ENCODE results near the gene NBPF15. TPM values are rescaled to one million over a fixed set of nuclear protein-coding genes. Genes with fewer than 3 reads are reported as not detected.
"Not testable (repeated sequence)": the region's sequence is repeated elsewhere in the genome, so short reads cannot be mapped to it uniquely, and the experiment has no call there.

The NBPF15 gene, protein sequence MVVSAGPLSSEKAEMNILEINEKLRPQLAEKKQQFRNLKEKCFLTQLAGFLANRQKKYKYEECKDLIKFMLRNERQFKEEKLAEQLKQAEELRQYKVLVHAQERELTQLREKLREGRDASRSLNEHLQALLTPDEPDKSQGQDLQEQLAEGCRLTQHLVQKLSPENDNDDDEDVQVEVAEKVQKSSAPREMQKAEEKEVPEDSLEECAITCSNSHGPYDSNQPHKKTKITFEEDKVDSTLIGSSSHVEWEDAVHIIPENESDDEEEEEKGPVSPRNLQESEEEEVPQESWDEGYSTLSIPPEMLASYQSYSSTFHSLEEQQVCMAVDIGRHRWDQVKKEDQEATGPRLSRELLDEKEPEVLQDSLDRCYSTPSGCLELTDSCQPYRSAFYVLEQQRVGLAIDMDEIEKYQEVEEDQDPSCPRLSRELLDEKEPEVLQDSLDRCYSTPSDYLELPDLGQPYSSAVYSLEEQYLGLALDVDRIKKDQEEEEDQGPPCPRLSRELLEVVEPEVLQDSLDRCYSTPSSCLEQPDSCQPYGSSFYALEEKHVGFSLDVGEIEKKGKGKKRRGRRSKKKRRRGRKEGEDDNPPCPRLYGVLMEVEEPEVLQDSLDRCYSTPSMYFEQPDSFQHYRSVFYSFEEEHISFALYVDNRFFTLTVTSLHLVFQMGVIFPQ
- total RNA-seq = 7.3 TPM
- long read RNA-seq, partial matches to known transcripts = 0 of 4 reads
- long read RNA-seq, other reads (novel, unspliced or antisense) = 4 of 4 reads

DNA sequence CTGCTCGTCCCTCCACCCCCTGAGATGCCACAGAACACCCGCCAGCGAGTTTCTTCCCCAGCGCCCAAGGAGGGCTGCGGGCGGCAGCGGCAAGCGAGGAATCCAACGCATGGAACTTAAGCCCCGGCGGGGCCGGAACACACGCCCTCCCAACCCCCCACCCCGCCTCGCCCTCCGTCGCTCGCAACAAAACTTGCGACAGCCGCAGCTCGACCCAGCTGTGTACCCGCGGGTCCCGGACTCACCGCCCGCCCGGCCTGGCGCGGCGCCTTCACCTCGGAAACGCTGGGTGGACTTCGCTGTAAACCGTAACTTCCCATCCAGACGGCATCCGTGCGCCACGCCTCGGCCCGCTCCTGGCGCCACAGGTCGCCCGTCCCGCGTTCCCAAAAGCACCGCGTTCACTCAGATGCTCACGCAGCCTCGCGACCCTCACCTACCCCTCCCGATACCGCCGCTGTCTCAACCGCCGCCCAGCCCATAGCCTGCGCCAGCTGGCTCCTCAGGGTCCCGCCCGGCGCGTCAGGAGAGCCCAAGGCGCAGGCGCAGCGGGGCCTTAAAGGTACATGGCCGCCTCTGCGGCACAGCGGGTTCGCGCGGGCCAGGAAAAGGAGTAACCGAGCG lies at the start of gene NBPF15:
Gene NBPF15 (minus strand): TSS at position 534 of the 624 bp plus-strand sequence. CDS start 21,666 bp downstream, outside the sequence.
- ATAC-seq = peak; percentile 100
- peak; percentile 84 for DNase-seq (ENCODE audit: missing footprints)
- intact Hi-C loops (cut with DNase I) = not testable (repeated sequence)

- DNase-seq (ENCODE audit: missing footprints); ATAC-seq; intact Hi-C loops (cut with DNase I): not testable (repeated sequence)
Observed at GRCh38 chr1:144496429-144496828, 35.0 kb upstream of the NBPF15 start.

- intact Hi-C loops (cut with DNase I); ATAC-seq; DNase-seq (ENCODE audit: missing footprints): not testable (repeated sequence)
Observed at GRCh38 chr1:144494130-144494529, 32.7 kb upstream of the NBPF15 start.

GRCh38 chr1:144490394-144490793 lies 28.9 kb upstream of the NBPF15 start:
- DNase-seq (ENCODE audit: missing footprints); ATAC-seq; intact Hi-C loops (cut with DNase I): not testable (repeated sequence)

DNA sequence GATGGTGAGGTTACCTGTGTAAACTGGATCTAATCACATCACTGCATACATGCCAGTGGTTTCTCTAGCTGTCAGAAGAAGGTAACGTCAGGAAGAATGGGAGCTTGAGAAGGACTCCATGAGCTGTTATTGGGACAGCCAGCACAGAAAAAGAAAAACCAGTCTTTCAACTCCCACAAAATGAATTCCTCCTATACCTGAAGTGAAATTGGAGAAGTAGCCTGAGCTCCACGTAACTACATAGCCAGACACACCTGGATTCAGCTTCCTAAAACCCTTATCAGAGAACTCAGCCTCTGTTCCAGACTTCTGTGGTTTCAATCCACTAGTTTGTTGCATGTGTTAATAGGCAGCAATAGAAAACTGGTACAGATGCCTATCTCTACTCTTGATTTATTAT lies 25.5 kb upstream of the NBPF15 start:
- intact Hi-C loops (cut with DNase I); DNase-seq (ENCODE audit: missing footprints); ATAC-seq: not testable (repeated sequence)

GRCh38 chr1:144485048-144485993 lies 23.9 kb upstream of the NBPF15 start:
- ATAC-seq; DNase-seq (ENCODE audit: missing footprints); intact Hi-C loops (cut with DNase I): not testable (repeated sequence)

DNA sequence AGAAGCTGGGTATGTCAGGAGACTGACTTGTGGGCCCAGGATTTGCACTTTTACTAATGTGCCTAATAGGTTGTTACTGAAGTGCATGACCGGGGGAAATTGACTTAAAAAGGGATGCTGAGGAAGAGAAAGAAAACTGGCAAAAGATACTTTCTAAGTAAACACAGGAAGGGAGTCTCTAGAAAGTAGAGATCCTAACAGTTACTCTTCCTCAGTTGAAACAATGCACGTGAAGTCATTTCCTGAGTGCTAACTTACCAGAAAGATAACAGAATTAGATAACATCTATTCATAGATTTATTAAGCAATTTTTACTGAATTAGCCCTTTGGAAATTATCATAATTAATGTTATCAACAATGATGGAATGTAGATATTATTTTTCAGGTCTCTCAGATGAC lies 12.4 kb upstream of the NBPF15 start:
- ATAC-seq; intact Hi-C loops (cut with DNase I); DNase-seq (ENCODE audit: missing footprints): not testable (repeated sequence)

DNA sequence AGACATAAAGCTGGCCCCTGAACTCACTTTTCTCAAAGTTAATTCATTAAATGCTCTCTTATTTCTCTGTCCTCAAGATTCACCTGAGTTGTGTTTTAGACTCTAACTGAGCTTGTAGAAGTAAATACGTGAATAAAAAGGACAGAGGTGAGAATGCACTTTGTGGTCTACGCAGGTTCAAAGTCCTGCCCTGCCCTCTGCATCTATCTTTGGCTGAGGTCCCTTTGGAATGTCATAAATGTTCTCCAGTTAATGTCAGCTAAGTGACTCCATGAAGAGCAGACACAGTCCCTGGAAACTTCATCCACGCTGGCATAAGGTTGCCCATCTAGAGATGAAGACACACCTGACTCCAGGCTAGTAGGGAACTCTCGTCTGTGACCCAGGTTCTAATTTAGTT lies 10.0 kb upstream of the NBPF15 start:
- intact Hi-C loops (cut with DNase I); ATAC-seq; DNase-seq (ENCODE audit: missing footprints): not testable (repeated sequence)

GRCh38 chr1:144461778-144462177 lies 309 bp upstream of the NBPF15 start:
- ATAC-seq; intact Hi-C loops (cut with DNase I): not testable (repeated sequence)

DNA sequence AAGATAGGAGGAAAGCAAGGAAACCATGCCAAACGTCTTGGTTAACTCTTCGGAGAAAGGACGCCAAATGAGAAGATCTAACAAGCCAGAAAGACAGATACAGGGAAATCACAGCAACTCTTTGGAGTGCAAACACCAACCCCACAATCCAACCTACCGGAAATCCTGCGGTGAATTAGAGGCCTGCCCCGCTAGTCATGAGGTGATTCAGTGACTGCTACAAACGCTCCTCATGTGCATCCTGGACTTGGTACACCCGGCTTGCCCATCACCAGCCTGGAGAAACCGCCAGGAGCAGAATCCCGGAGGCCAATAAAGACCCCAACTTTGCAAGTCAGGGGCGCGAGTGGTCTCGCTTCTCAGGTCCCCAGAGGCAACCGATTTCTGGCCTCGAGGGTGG lies 783 bp downstream of the NBPF15 start:
- peak; percentile 59 for ATAC-seq
- intact Hi-C loops (cut with DNase I); DNase-seq (ENCODE audit: missing footprints): not testable (repeated sequence)

More at GRCh38 chr1:144461778-144462177, 309 bp upstream of the NBPF15 start:
- not testable (repeated sequence) for DNase-seq (ENCODE audit: missing footprints)

DNA sequence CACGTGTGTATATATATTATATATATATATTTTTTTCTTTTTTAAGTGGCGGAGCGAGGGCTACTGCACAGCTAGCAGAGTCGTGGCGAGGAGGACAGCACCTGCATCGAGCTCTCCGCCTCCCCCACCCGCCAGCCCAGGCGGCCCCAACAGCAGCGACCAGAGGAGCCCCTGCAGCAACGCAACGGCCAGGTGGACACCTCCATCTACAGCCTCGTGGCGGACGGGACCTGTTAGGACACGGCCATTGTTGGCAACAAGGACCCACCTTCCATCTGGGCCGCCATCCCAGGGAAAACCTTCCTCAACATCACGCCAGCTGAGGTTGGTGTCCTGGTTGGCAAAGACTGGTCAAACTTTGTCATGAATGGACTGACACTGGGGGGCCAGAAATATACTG lies 19.1 kb downstream of the NBPF15 start:
- intact Hi-C loops (cut with DNase I); ATAC-seq; DNase-seq (ENCODE audit: missing footprints): not testable (repeated sequence)

- DNase-seq (ENCODE audit: missing footprints); intact Hi-C loops (cut with DNase I); ATAC-seq: not testable (repeated sequence)
Observed at GRCh38 chr1:144439737-144440136, 21.7 kb downstream of the NBPF15 start.

GRCh38 chr1:144418891-144419694 lies 42.4 kb downstream of the NBPF15 start:
- ATAC-seq; intact Hi-C loops (cut with DNase I): not testable (repeated sequence)
- peak; percentile 61 for DNase-seq (ENCODE audit: missing footprints)

DNA sequence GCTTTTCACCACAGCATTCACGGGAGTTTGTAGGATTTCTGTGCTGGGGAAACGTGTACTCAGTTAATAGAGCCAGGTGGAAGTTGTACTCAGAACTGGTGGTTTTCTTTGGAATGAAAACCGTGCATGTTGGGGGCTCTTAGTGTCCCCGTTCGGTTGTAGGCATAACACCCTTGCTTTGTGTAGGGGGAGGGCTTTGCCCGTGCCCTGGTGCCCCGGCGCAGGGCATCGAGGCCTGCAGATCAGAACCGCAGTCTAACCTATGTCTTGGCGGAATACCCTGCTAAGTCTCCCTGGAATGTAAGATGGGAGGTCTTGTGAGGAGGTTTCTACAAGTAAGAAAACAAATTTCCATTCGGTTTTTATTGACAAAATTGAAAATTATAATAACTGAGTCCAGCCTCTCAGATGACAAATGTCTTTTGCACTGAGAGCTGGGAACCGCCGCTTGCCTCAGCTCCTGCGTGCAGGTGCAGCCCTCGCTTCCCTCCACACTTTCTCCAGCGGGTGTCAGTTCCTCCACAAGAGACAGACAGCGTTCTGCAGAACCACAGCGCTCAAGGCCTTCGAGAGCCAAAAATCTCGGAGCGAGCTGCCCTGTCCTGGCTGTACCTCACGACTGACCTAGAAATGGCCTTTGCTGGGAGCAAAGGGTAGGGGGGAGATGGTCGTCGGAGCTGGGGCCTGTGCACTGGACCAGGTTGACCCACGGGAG lies 47.9 kb downstream of the NBPF15 start:
- intact Hi-C loops (cut with DNase I); DNase-seq (ENCODE audit: missing footprints): not testable (repeated sequence)
- ATAC-seq = peak; percentile 3

DNA sequence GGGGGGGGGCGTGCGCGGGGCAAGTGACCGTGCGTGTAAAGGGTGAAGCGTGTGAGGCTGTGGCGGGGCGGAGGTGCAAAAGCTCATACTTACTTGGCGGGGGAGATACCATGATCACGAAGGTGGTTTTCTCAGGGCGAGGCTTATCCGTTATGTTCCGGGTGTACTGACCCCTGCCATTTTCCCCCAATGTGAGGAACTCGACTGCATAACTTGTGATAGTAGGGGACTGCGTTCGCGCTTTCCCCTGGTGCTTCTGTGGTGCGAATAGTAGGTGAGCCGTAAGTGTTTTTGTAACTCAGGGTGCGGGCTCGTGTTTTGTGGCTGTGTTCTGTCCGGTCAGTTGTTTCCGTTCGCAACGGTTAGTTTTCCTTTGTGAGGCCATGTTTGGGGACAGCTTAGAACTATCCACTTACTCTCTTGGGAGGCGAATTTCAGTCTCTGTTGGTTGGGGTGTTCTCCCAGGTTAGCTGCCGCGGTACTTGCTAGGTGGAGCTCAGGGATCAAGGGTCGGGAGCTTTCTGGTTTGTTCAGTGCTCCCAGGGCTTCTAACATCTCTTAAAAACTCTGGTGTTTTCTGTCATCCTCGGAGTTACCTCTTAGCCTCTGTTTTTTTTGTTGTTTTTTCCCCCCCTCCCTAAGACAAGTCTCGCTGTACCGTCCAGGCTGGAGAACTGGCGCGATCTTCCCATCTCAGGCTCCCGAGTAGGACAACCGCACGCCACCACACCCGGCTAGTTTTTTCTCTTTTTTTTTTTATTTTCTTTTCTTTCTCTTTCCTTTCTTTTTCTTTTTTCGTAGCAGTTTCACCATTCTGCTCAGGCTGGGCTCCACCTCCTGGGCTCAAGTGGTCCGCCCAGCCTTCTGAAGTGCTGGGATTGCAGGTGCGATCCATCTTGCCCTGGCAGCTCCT lies 48.7 kb downstream of the NBPF15 start:
- intact Hi-C loops (cut with DNase I) = not testable (repeated sequence)
- ATAC-seq (peak; percentile 87), DNase-seq (ENCODE audit: missing footprints) (peak; percentile 77)
